Stomach (tissue), 9 donors: ENCODE data around the gene ABCA3. TPM values are rescaled to one million over a fixed set of nuclear protein-coding genes. Genes with fewer than 3 reads are reported as not detected.

Experiments
- DNase-seq, 2 donors: peaks; one replicate each; pipeline versions ENCODE4 v3.0.0 to v3.0.0-alpha.2; 2013 to 2019
- H3K27ac ChIP-seq, 5 donors: fragments of 200-600 bp in 4 of 5; sonication (generic) in 4 of 5; one replicate each; pipeline ENCODE4 v1.5.1; 2013 to 2019; ENCODE audit warnings: mild to moderate bottlenecking in 1 of 5, moderate library complexity in 1 of 5
- H3K27me3 ChIP-seq, 3 donors: fragments of 200-600 bp; sonication (generic); one replicate each; pipeline ENCODE4 v1.5.1; 2017 to 2019; ENCODE audit warnings: mixed run types in 1 of 3
- H3K36me3 ChIP-seq, 4 donors: fragments of 200-600 bp; sonication (generic); 1 replicate in 3 of 4; 2 replicates in 1 of 4; pipeline ENCODE4 v1.5.1; 2016 to 2019
- H3K4me1 ChIP-seq, 4 donors: fragments of 200-600 bp; sonication (generic); one replicate each; pipeline ENCODE4 v1.5.1; 2016 to 2019
- H3K4me3 ChIP-seq, 4 donors: fragments of 200-600 bp; sonication (generic) in 3 of 4; one replicate each; pipeline ENCODE4 v1.5.1; 2016 to 2019; ENCODE audit warnings: mild to moderate bottlenecking in 1 of 4
- H3K9me3 ChIP-seq, 4 donors: fragments of 200-600 bp; sonication (generic); one replicate each; pipeline ENCODE4 v1.5.1; 2016 to 2019
- CTCF ChIP-seq, 7 experiments: fragments of 450-650 bp in 4 of 7; fragments of 200-600 bp in 3 of 7; sonication (generic) in 3 of 7; IDR thresholded peaks; one replicate each; pipeline ENCODE4 v1.5.1; 2016 to 2019; ENCODE audit warnings: antibody characterized with exemption in 7 of 7, control low read depth in 2 of 7, mild to moderate bottlenecking in 1 of 7
- EP300 ChIP-seq: sonication (generic); formaldehyde crosslinking; IDR thresholded peaks from one replicate; pipeline ENCODE4 v1.6.1; 2017; ENCODE audit warnings: antibody characterized with exemption
- POLR2A ChIP-seq, 4 donors: fragments of 450-650 bp; IDR thresholded peaks; one replicate each; pipeline ENCODE4 v1.6.1; 2016; ENCODE audit warnings: antibody characterized with exemption in 4 of 4, control low read depth in 2 of 4, mild to moderate bottlenecking in 1 of 4, moderate library complexity in 1 of 4
- POLR2AphosphoS5 ChIP-seq, 3 donors: sonication (generic); formaldehyde crosslinking; IDR thresholded peaks; one replicate each; pipeline ENCODE4 v1.6.1; 2016; ENCODE audit warnings: antibody characterized with exemption in 3 of 3
- WGBS, 5 donors: extraction: QIAGEN DNeasy Blood & Tissue Kit in 3 of 5; methylation state at CpG; one replicate each; pipeline versions ENCODE4 v1.1.5 to v1.1.7; 2013 to 2018; 5-methylcytosine and 5-hydroxymethylcytosine counted together
- intact Hi-C: fragments of 100-400 bp; cut with DNase I; formaldehyde crosslinking; loops from one replicate; pipeline ENCODE4 v1.15.1; 2023; ENCODE audit warnings: low total_unique reads
- polyA plus RNA-seq, 3 donors: library from polyadenylated mRNA; stranded (reverse); fragments of 200-250 nt; gene quantifications; one replicate each; pipeline ENCODE4 v1.2.3, GENCODE V29; 2013
- total RNA-seq, 5 donors: library from RNA; depleted of rRNA; stranded (reverse); fragments of >200 nt; gene quantifications; one replicate each; pipeline versions ENCODE4 v1.1.0 to v1.2.3, GENCODE V29; 2014 to 2016
- donor health status: healthy with polysubstance abuse.
- donor health status: Bipolar disorder and iron deficiency.
- donor health status: healthy.

ABCA3 gene
- total and polyA plus RNA-seq, 8 donors, result 0.61 to 39.3 (median 3.9) TPM

GRCh38 chr16:2337431-2338296, 2.9 kb downstream of the ABCA3 start:
- Histone ChIP-seq H3K4me1 (peaks cover 23 to 27% (median 23%) of the 10 kb centered on the region in 4 donors), H3K27me3 (peaks cover 0 to 22% (median 4%) of the 10 kb centered on the region in 3 donors), H3K4me3 (no peak overlapping the region), H3K9me3 (peaks cover 0 to 4% (median 0%) of the 10 kb centered on the region in 4 donors), H3K36me3 (no peaks in the 10 kb centered on the region), H3K27ac (no peak overlapping the region)
- TF ChIP-seq CTCF (IDR thresholded peaks at IDR 0.05), result no peak
- no peak for TF ChIP-seq EP300
- TF ChIP-seq POLR2AphosphoS5 (IDR thresholded peaks at IDR 0.05), result no peak
- TF ChIP-seq POLR2A (IDR thresholded peaks at IDR 0.05), result no peak
- WGBS, 5 donors, result 88 to 95% (median 90%) methylated on average over 11 to 15 of the region's 15 CpGs
- intact Hi-C loops, result no loop called here
- DNase-seq, result no peak

GRCh38 chr16:2335286-2335895, 5.1 kb downstream of the ABCA3 start:
- H3K4me3 ChIP-seq, result no peak overlapping the region
- no peaks in the 10 kb centered on the region for H3K9me3 ChIP-seq
- no peak for DNase-seq
- no peak for TF ChIP-seq POLR2A (IDR thresholded peaks at IDR 0.05)
- no peak for TF ChIP-seq EP300
- TF ChIP-seq CTCF (IDR thresholded peaks at IDR 0.05), result no peak
- no peak for TF ChIP-seq POLR2AphosphoS5 (IDR thresholded peaks at IDR 0.05)
- no peaks in the 10 kb centered on the region for H3K36me3 ChIP-seq
- WGBS, 5 donors, result 77 to 88% (median 86%) methylated on average over 8 of the region's 8 CpGs
- H3K27me3 ChIP-seq, result peaks cover 0 to 8% (median 0%) of the 10 kb centered on the region in 3 donors
- intact Hi-C loops, result no loop called here
- no peak overlapping the region for H3K27ac ChIP-seq
- H3K4me1 ChIP-seq, result peaks cover 9 to 13% (median 12%) of the 10 kb centered on the region in 4 donors

GRCh38 chr16:2333772-2334379, 6.7 kb downstream of the ABCA3 start:
- TF ChIP-seq POLR2AphosphoS5 (IDR thresholded peaks at IDR 0.05) (no peak), CTCF (IDR thresholded peaks at IDR 0.05) (no peak), POLR2A (IDR thresholded peaks at IDR 0.05) (no peak), EP300 (no peak)
- intact Hi-C loops, result no loop called here
- Histone ChIP-seq H3K4me3 (no peak overlapping the region), H3K27ac (no peak overlapping the region), H3K4me1 (peaks cover 0 to under 1% (median under 1%) of the 10 kb centered on the region in 4 donors), H3K9me3 (no peaks in the 10 kb centered on the region), H3K36me3 (no peaks in the 10 kb centered on the region), H3K27me3 (no peaks in the 10 kb centered on the region)
- DNase-seq, result no peak
- WGBS, 5 donors, result 77 to 84% (median 80%) methylated on average over 17 of the region's 17 CpGs

DNA sequence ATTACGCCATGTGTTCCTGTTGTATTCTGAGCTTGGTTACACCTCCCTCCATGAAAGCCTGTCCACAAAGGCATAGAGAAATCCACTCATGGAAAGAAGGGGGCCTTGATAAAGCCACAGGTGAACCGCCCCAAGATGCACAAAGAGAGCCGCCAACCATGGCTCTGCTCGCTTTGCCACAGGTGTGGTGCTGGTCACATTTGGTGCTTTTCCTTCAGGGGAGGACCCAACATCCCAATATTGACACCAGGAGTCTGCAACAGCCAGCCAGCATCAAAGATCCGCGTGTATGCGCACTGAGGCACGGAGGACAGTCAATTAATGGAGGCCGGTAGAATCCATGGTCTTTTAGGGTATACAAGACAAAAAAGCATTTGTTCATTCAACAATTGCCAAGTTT, 7.3 kb downstream of the ABCA3 start:
- intact Hi-C loops, result no loop called here
- TF ChIP-seq POLR2AphosphoS5 (IDR thresholded peaks at IDR 0.05), result no peak
- no peak for TF ChIP-seq CTCF (IDR thresholded peaks at IDR 0.05)
- no peak for TF ChIP-seq POLR2A (IDR thresholded peaks at IDR 0.05)
- no peak for TF ChIP-seq EP300
- Histone ChIP-seq H3K4me3 (no peak overlapping the region), H3K4me1 (no peaks in the 10 kb centered on the region), H3K36me3 (peaks cover 0 to 5% (median 3%) of the 10 kb centered on the region in 4 donors), H3K27ac (no peak overlapping the region), H3K27me3 (no peaks in the 10 kb centered on the region), H3K9me3 (no peaks in the 10 kb centered on the region)
- 91 to 97% (median 95%) methylated on average over 9 of the region's 9 CpGs for WGBS, 5 donors
- DNase-seq, result no peak
